ENCODE measurements around the gene ACTR3C.

Gene ACTR3C

DNA sequence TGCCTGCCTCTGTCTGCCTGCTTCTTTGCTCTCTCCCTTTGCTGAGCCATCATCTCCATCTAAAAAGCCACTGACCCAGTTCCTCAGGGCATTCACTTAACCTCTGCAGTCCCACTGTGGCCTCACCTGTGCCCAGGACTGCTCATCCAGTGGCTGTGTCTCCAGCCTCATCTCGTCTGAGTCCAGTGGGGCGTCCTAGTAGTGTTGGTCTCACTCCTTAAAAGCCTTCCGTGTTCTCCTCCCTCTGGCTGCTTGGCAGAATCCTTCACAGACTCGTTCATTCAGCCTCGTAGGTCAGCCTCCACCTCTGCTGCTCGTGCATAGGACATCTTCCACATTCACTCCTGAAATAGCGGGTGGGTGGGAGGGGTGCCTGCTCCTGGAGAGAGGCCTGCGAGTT is 10.8 kb upstream of the ACTR3C start:
- H3K27me3 ChIP-seq: no peaks in the 10 kb centered on the region
- H3K27ac ChIP-seq: no peak overlapping the region
- intact Hi-C loops (cut with DNase I; ENCODE audit: low total_unique reads): no loop called here
- H3K4me3 ChIP-seq: no peak overlapping the region
- H3K36me3 ChIP-seq: peaks cover 0 to 36% (median 0%) of the 10 kb centered on the region in 3 donors
- H3K9me3 ChIP-seq: no peaks in the 10 kb centered on the region
- TF ChIP-seq, protein P1, sequence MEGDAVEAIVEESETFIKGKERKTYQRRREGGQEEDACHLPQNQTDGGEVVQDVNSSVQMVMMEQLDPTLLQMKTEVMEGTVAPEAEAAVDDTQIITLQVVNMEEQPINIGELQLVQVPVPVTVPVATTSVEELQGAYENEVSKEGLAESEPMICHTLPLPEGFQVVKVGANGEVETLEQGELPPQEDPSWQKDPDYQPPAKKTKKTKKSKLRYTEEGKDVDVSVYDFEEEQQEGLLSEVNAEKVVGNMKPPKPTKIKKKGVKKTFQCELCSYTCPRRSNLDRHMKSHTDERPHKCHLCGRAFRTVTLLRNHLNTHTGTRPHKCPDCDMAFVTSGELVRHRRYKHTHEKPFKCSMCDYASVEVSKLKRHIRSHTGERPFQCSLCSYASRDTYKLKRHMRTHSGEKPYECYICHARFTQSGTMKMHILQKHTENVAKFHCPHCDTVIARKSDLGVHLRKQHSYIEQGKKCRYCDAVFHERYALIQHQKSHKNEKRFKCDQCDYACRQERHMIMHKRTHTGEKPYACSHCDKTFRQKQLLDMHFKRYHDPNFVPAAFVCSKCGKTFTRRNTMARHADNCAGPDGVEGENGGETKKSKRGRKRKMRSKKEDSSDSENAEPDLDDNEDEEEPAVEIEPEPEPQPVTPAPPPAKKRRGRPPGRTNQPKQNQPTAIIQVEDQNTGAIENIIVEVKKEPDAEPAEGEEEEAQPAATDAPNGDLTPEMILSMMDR (IDR thresholded peaks at IDR 0.05): no peak
- DNase-seq: no peak
- peaks cover 0 to 21% (median 14%) of the 10 kb centered on the region in 4 donors for H3K4me1 ChIP-seq

DNA sequence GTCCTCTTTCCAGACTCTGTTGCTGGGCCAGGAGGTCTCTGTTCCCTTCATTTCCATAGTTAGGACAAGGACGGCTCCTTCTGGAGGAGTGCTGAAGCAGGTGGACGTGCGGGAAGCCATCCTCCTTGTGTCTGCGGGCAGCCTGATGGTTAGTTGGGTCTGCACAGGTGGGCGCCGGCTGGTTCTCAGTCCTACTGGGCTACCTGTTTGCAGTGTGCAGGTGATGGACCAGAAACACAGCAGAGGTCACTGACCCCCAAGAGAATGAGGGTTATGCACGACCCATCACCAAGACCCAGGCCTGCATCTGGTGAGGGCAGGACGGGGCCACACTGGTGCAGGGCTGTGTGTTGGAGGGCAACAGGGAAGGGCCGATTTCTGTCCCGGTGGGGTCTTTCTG is 10.3 kb upstream of the ACTR3C start:
- H3K9me3 ChIP-seq: no peaks in the 10 kb centered on the region
- TF ChIP-seq, protein P1 (IDR thresholded peaks at IDR 0.05): no peak
- no peak overlapping the region for H3K27ac ChIP-seq
- peaks cover 0 to 21% (median 13%) of the 10 kb centered on the region in 4 donors for H3K4me1 ChIP-seq
- no peaks in the 10 kb centered on the region for H3K27me3 ChIP-seq
- H3K4me3 ChIP-seq: no peak overlapping the region
- DNase-seq: no peak
- intact Hi-C loops (cut with DNase I; ENCODE audit: low total_unique reads): no loop called here
- peaks cover 0 to 37% (median 0%) of the 10 kb centered on the region in 3 donors for H3K36me3 ChIP-seq

DNA sequence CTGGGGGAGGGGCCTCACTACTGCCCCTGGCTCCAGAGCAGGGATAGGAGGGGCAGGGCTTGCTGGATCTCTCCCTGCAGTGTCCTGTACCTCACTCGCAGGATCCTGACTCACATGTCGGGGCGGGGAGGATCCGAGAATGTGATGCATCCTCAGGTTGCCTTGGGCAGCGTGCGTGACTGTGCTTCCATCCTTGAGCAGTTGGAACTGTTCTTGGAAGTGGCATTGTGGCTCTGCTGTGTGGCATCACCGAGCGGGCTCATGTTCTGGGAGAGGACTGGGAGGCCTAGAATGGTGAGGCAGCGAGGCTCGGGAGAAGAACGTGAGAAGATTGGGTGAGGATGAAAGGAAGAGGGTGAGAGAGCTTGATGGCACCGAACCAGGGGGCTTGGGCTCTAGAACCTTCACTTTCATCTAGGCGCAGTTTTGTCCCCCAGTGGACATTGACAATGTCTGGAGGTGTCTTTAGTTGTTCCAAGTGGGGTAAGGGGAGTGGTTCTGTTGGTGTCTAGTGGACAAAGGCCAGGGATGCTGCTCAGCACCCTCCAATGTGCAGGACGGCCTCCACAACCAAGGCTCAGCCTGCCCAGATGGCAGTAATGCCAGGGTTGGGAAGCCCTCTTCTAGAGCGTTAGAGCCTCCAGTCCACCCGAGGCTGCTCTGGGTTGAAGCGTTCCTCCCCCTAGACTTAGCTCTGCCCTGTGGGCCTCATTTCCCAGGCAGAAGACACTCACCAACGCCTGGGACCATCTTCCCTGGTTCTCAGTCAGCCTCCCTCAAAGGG is 9.7 kb upstream of the ACTR3C start:
- H3K36me3 ChIP-seq: peaks cover 0 to 40% (median 0%) of the 10 kb centered on the region in 3 donors
- intact Hi-C loops (cut with DNase I; ENCODE audit: low total_unique reads): no loop called here
- TF ChIP-seq, protein P1 (IDR thresholded peaks at IDR 0.05): no peak
- DNase-seq: no peak
- H3K27ac ChIP-seq: no peak overlapping the region
- no peak overlapping the region for H3K4me3 ChIP-seq
- H3K4me1 ChIP-seq: peaks cover 0 to 21% (median 13%) of the 10 kb centered on the region in 4 donors
- H3K27me3 ChIP-seq: no peaks in the 10 kb centered on the region
- no peaks in the 10 kb centered on the region for H3K9me3 ChIP-seq

DNA sequence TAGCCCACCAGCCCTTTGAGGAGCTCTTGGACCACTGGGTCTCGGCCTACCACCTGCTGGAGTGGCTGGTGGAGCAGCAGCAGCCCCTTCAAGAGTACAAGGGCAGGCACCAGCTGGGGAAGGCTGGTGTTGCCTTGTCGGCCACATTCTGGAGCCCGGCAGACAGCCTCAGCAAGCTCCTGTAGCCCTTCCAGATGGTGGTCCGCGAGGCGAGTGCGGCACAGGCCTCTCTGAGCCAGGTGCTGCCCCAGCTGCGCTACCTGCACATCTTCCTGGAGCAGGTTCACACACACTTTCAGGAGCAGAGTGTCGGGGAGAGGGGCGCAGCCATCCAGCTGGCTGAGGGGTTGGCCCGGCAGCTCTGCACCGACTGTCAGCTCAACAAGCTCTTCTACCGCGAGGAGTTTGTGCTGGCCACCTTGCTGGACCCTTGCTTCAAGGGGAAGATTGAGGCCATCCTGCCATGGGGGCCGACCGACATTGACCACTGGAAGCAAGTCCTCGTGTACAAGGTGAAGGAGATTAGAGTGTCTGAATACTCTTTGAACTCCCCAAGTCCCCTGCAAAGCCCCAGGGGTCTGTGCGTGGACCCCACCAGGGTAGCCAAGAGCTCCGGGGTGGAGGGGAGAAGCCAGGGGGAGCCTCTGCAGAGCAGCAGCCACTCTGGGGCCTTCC is 7.0 kb upstream of the ACTR3C start:
- no peaks in the 10 kb centered on the region for H3K9me3 ChIP-seq
- H3K4me3 ChIP-seq: no peak overlapping the region
- no peaks in the 10 kb centered on the region for H3K27me3 ChIP-seq
- TF ChIP-seq, protein P1 (IDR thresholded peaks at IDR 0.05): no peak
- no peak for DNase-seq
- no peak overlapping the region for H3K27ac ChIP-seq
- intact Hi-C loops (cut with DNase I; ENCODE audit: low total_unique reads): no loop called here
- H3K36me3 ChIP-seq: peaks cover 0 to 37% (median 0%) of the 10 kb centered on the region in 3 donors
- H3K4me1 ChIP-seq: peaks cover 0 to 7% (median 3%) of the 10 kb centered on the region in 4 donors

DNA sequence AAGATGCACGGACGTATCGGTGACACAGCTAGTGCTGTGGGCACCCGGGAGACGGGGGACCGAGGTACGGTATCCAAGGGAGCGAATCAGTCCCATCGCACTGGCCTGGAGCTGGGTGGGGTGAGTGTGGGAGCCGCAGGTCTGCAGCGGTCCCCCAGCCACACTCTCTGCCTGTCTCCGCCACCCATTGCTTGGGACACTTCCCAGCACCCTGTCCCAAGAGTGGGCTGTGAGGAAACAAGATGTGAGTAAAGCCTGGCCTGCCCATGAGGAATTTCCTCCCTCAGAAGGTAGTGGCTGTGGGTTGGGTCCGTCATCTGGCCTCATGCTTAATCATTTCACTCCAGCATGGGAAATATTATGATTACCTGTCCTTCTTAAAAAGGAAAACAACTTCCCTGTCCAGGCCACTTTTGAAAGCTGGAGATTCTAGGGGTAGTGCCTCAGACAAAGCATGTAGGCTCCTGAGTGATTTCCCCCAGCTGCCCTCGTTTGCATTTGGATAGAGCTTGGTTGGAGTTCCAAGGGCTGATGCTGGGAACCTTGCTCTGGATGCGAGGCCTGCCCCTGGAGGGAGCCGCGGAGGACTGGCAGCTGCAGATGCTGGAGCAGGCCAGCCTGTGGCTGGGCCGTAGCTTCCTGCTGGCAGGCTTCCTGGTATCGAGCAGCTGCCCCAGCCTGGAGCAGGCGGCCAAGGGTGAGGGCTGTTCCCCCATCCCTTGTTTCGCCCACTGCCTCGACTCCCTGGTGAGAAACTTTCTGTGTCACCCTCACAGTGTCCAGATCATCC is 6.2 kb upstream of the ACTR3C start:
- no peak for DNase-seq
- Histone ChIP-seq H3K36me3 (peaks cover 0 to 37% (median 0%) of the 10 kb centered on the region in 3 donors), H3K27me3 (no peaks in the 10 kb centered on the region), H3K9me3 (no peaks in the 10 kb centered on the region), H3K4me3 (no peak overlapping the region), H3K4me1 (peaks cover 0 to 1% (median 0%) of the 10 kb centered on the region in 4 donors), H3K27ac (no peak overlapping the region)
- TF ChIP-seq, protein P1 (IDR thresholded peaks at IDR 0.05): no peak
- intact Hi-C loops (cut with DNase I; ENCODE audit: low total_unique reads): no loop called here

All from tibial artery (tissue), 4 donors.